Activated CD4-positive, alpha-beta T cell treated with anti-CD3 and anti-CD28 coated beads for 1 hour (primary cell): Measurements from ENCODE around the gene TRAF3IP1.
"Not testable (repeated sequence)": the region's sequence is repeated elsewhere in the genome, so short reads cannot be mapped to it uniquely, and the experiment has no call there.

Experiments
- DNase-seq: peaks from one replicate; pipeline ENCODE4 v3.0.0-alpha.2; 2020

The TRAF3IP1 gene

DNA sequence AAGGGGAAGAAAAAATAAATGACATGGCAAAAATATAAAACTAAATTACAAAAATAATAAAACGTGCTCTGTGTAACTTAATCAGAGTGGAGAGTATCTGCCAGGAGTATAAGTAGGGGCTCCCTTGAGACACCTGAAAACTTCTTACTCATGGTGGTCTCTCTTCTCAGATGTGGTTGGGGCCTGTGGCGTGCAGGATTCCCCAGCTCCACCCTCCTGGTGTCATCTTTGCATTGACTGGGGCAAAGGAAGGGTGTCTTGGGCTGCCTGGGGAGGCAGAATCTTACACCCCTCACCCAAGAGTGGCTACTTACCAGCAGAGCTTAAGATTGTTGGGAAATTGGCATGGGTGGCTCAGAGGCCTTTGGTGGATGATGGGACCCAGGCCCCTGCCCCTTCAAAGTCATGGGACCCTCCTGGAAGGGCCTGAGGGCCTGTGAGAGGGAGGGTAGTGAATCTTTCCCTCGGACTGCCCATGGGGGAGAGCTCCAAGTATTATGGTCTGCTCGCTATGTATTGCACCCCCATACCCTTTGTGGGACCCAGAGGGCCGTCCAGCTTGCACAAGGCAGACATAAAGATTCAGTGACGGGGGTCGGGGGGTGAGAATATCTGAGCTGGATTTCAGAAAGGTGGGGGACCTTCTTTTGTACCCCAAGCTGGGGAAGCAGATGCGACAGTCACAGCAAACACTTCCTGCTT, 6.9 kb upstream of the TRAF3IP1 start:
- no peak for DNase-seq

GRCh38 chr2:238313991-238314350, 6.3 kb upstream of the TRAF3IP1 start:
- DNase-seq: no peak

- DNase-seq: no peak
Observed at GRCh38 chr2:238314576-238314975, 5.7 kb upstream of the TRAF3IP1 start.

DNA sequence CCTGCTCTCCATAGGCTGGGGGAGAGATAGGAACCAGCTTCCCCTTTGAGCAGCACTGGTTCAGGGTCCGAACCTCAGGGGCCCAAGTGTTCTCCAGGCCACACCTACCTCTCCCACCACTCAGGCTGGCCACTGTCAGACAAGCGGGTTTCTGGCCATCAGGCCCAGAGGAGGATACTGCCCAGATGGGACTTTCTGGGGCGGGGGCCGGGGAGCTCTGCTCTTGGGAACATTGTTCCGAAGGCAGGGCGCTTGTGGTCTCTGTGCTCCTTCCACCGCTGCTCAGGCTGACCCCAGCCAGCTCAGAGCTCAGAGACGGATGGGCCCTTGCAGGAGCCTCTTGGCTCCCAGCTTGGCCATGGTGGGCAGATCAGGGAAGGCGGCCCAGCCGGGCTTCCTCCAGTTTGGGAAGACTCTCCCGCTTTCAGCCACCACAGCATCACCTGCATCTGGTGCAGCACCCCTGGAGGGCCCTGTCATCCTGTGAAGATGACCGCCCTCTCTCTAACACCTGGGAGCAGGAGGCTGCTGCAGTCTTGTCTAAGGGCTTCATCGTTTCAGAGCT, 5.2 kb upstream of the TRAF3IP1 start:
- DNase-seq: no peak

DNA sequence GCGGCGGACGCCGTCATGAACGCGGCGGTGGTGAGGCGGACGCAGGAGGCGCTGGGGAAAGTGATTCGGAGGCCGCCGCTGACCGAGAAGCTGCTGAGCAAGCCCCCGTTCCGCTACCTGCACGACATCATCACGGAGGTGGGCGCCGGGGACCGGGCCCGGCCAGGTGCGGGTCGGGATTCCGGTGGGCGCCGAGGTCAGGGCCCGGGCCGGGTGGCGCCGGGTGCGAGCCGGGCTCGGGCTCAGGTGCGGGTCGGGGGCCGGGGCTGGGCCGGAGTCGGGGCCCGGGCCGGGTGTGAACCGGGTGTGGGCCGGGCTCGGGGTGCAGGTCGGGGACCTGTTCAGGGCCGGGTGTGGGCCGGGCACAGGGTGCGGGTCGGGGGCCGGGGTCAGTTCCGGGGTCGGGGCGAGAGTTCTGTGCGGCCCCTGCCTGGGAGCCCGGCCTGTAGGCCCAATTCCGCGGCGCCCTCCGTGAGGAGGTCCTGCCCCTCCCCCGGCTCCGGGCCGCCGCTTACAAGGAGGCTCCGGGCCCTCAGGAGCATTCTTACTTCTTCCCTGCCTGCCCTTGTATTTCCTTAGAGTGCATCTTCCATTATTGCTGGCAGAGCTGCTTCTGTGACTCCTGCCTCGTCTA, 447 bp downstream of the TRAF3IP1 start:
- DNase-seq: no peak

GRCh38 chr2:238321467-238321866, 1.1 kb downstream of the TRAF3IP1 start:
- no peak for DNase-seq

DNA sequence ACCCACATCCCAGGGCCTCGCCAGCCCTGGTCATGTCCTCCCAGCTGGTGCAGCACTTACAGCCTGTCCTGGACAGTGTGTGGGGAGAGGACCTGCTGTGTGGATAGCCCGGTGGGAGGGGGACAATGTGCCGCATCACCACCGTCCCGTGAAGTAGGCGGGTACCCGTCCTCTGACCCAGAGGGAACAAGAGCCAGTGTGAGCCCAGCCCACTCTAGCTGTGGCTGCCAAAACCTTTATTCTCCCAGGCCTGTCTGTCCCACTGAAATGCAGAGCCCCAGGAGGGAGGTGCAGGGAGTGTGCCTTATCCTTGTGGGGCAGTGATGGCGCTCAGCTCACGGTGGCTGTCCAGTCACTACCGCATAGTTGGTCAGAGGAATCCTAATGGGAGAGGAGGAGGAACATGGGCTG, 1.7 kb downstream of the TRAF3IP1 start:
- no peak for DNase-seq

DNA sequence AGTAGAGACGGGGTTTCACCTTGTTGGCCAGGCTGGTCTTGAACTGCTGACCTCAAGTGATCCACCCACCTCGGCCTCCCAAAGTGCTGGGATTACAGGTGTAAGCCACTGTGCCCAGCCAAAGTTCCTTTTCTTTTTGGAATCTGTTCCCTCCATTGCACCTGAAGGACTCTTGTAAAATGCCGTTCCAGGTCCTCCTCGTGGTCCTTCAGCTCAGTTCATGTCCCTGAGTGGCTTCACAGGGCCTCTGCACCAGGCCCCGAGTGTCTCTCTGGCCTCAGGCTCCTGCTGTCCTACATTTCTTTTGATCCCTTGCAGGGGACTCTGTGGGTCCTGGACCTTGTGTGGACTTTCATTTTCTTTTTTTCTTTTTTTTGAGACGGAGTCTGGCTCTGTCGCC, 3.9 kb downstream of the TRAF3IP1 start:
- not testable (repeated sequence) for DNase-seq

DNA sequence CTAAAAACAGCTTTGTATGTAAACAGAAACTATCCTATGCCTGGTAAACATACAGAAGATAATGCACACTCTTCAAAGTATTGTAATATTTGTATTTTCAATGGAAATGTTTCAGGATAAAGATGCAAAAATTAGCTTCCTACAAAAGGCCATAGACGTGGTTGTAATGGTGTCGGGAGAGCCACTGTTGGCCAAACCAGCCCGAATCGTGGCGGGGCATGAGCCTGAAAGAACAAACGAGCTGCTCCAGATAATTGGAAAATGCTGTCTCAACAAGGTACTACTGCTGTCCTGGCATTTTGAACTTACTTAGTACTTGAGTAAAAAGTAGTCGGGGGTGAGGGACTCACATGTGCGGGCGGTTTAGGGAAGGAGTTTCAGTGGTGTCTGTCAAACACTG, 5.4 kb downstream of the TRAF3IP1 start:
- DNase-seq: no peak

GRCh38 chr2:238326801-238327365, 6.6 kb downstream of the TRAF3IP1 start:
- no peak for DNase-seq

DNA sequence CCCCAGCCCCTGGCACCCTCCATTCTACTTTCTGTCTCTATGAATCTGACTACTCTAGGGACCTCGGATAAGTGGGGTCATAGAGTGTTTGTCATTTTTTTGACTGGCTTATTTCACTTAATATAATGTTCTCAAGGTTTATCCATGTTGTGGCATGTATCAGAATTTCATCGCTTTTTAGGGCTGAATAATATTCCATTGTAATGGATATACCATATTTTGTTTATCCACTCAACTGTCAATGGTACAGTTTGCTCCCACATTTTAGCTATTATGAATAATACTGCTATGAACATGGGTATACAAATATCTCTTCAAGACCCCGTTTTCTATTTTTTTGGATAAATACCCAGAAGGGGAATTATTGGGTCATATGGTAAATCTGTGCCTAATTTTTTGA, 7.4 kb downstream of the TRAF3IP1 start:
- no peak for DNase-seq

GRCh38 chr2:238330391-238330790, 10.1 kb downstream of the TRAF3IP1 start:
- DNase-seq: no peak

- DNase-seq: no peak
Observed at GRCh38 chr2:238331916-238332315, 11.6 kb downstream of the TRAF3IP1 start.

DNA sequence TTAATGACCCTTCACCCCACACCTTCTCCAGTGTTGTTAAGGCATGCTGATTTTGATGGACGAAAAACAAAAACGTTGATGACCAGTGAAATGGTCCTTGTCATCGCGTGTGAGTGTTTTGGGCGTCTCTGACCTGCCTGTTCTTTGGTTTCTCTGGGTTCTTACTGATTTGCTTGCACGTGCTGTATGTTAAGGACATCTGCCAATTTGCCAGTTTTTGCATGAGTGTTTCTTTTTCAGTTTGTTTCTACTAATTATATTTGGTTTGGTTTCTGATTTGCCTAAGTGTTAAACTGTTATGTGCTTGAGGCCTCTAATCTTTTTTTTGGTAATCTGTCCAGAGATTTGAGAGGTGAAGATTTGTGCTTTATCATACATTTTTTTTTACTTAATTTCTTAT, 14.6 kb downstream of the TRAF3IP1 start:
- no peak for DNase-seq

- DNase-seq: not testable (repeated sequence)
Observed at GRCh38 chr2:238335591-238335990, 15.3 kb downstream of the TRAF3IP1 start.

DNA sequence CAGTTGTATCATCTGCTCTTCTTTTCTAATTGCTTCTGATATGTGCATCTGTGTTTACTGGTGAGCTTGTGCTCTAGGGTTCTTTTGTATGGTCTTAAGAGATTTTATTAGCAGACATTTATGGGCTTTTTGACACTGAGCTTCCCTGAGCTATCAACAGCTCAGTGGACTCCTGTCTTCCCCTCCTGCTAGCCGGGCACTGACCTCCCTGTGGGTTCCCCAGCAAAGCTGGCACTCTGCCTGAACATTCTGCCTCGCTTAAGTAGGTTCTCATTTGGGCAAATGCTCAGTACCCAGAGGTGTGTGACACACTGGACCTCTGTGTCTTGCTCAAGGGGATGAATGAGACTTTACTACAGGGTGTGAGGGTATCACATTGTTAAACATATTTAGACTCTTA, 15.8 kb downstream of the TRAF3IP1 start:
- DNase-seq: no peak

GRCh38 chr2:238336793-238337444, 16.6 kb downstream of the TRAF3IP1 start:
- no peak for DNase-seq

DNA sequence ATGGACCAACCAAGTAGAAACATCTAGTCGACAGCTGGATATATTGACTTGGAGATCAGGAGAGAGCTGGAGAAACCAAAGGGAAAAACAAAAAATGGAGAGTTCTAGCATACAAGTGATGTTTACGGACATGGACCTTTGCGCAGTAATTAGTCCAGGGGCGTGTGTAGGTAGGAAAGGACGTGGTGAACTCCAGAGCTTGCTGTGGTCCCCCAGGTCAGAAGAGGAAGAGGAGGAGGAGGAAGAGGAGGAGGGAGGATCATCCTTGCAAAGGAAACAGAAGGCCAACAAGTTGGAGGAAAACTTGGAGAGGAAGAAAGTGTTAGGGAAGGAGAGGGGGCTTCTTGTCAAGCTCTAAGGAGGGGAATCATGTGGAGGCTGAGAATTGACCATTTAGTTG, 17.5 kb downstream of the TRAF3IP1 start:
- no peak for DNase-seq

DNA sequence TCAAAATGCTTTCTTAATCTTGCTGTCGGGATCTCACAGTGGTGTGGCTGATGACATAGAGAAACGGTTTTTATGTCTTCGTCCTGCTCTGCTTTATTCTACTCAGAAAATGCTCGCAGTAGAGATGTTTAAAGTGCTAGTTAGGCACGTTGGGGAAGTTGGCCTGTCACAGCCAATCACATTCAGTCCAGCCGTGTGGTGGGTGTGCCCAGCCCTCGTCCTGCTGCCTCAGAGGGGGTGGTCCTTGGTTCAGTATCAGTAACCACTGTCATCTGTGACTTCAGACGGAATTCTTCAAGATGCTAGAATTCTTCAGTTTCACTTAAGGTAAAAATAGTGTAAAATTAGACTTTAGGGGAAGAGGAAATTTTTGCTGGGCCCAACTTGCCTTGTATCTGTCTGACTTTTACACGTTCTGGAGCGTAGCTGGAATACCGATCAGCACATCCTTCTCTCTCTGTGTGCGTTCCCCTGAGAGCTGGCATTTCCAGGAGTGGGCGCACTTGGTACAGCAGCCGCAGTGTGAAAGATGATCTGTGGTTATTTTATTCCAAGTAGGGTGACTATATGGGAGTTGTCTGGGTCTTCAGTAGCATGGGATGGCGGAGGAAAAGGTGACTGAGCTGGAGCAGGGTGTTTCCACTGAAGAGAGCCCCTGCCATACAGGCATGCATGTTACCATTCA, 18.5 kb downstream of the TRAF3IP1 start:
- no peak for DNase-seq

DNA sequence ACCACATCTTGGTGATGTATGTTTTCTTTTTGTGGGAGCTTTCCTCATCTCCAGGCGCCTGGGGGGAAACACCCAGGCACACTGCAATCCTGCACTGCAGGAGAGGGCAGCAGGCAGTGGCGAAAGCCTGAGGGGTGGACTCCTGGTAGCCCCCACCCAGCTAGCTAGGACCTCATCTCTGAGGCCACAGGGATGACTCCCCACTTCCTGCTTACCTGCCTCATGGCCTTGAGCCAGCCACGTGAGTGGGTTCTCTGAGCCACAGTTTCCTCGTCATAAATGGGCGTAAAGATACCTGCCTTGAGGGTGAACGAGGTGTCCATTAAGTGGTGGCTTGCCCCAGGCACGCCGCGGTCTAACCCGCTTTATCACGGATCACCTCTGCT, 19.1 kb downstream of the TRAF3IP1 start:
- no peak for DNase-seq

GRCh38 chr2:238339814-238340213, 19.5 kb downstream of the TRAF3IP1 start:
- DNase-seq: no peak

DNA sequence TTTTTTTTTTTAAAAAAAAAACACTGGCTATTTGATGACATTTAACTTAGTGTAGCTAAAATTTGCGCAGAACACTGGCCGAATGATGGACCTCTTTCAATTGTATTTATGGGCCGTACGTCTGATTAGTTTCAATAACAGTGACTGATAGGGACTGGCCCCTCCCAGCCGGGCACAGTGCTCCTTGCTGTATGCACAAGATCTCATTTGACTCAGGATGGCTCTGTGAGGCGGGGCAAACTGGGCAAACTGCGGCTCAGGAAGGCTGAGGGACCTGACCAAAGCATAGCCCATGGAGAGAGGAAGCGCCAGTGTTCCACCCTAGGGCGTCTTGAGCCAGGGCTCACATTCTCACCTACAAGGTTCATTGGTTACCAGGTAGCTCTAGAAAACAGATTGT, 21.2 kb downstream of the TRAF3IP1 start:
- DNase-seq: no peak

GRCh38 chr2:238344035-238344434, 23.7 kb downstream of the TRAF3IP1 start:
- DNase-seq: no peak
